Adrenal gland (tissue), 5 donors: Measurements from ENCODE around the gene ZSWIM4.

Source experiments
- POLR2A ChIP-seq, 2 donors: fragments of 450-650 bp; IDR thresholded peaks; one replicate each; pipeline ENCODE4 v1.6.1; 2017; ENCODE audit warnings: antibody characterized with exemption in 2 of 2, mild to moderate bottlenecking in 2 of 2, moderate library complexity in 1 of 2
- TF ChIP-seq, protein P1 (sequence below), 6 experiments: fragments of 450-650 bp in 4 of 6; fragments of 200-600 bp in 2 of 6; sonication (generic) in 1 of 6; IDR thresholded peaks; 1 replicate in 5 of 6; 2 replicates in 1 of 6; pipeline versions ENCODE4 v1.5.1 to v1.8.0; 2016 to 2021; ENCODE audit warnings: antibody characterized with exemption in 6 of 6, mild to moderate bottlenecking in 2 of 6, moderate library complexity in 1 of 6
- donor health status: DM: no; HTN: no; CAD: no.

DNA sequence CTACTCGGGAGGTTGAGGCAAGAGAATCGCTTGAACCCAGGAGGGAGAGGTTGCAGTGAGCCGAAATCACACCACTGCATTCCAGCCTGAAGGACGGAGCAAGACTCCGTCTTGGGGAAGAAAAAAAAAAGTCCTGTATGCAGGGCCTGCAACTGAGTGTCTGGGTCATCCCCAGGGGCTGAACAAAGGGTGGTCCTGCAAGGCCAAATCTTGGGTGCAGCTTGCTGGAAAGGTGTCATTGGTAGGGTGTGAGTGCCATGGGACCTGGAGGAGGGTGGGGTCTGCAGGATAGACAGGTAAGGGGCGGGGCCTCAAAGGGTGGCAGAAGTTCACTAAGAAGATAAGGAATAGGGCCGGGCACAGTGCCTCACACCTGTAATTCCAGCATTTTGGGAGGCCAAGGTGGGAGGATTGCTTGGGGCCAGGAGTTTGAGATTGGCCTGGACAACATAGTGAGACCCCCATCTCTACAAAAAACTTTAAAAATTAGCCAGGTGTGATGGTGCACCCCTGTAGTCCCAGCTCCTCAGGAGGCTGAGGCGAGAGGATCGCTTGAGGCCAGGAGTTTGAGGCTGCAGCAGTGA lies 31.5 kb downstream of the ZSWIM4 start:
- TF ChIP-seq POLR2A (IDR thresholded peaks at IDR 0.05), result no peak
- TF ChIP-seq, protein P1, sequence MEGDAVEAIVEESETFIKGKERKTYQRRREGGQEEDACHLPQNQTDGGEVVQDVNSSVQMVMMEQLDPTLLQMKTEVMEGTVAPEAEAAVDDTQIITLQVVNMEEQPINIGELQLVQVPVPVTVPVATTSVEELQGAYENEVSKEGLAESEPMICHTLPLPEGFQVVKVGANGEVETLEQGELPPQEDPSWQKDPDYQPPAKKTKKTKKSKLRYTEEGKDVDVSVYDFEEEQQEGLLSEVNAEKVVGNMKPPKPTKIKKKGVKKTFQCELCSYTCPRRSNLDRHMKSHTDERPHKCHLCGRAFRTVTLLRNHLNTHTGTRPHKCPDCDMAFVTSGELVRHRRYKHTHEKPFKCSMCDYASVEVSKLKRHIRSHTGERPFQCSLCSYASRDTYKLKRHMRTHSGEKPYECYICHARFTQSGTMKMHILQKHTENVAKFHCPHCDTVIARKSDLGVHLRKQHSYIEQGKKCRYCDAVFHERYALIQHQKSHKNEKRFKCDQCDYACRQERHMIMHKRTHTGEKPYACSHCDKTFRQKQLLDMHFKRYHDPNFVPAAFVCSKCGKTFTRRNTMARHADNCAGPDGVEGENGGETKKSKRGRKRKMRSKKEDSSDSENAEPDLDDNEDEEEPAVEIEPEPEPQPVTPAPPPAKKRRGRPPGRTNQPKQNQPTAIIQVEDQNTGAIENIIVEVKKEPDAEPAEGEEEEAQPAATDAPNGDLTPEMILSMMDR (IDR thresholded peaks at IDR 0.05), result no peak
